IPS-18a (cell line): ENCODE measurements around the gene LRIG1.

ENCODE experiments used
- H3K27ac ChIP-seq: one replicate; pipeline ENCODE4 v1.5.1; 2013; ENCODE audit warnings: low read length
- H3K27me3 ChIP-seq: one replicate; pipeline ENCODE4 v1.6.1; 2013; ENCODE audit warnings: mild to moderate bottlenecking, low read length; ENCODE audit not compliant: control insufficient read depth, insufficient read depth
- H3K36me3 ChIP-seq: one replicate; pipeline ENCODE4 v1.6.1; 2013; ENCODE audit warnings: low read depth, low read length; ENCODE audit not compliant: control insufficient read depth
- H3K4me1 ChIP-seq: one replicate; pipeline ENCODE4 v1.6.1; 2013; ENCODE audit warnings: low read depth, low read length; ENCODE audit not compliant: control insufficient read depth
- H3K4me3 ChIP-seq: one replicate; pipeline ENCODE4 v1.5.1; 2013; ENCODE audit warnings: low read length
- H3K9ac ChIP-seq: one replicate; pipeline ENCODE4 v1.6.1; 2013; ENCODE audit warnings: mild to moderate bottlenecking, low read length, moderate library complexity
- H3K9me3 ChIP-seq: one replicate; pipeline ENCODE4 v1.6.1; 2013; ENCODE audit warnings: low read depth, low read length; ENCODE audit not compliant: control insufficient read depth

The LRIG1 gene

DNA sequence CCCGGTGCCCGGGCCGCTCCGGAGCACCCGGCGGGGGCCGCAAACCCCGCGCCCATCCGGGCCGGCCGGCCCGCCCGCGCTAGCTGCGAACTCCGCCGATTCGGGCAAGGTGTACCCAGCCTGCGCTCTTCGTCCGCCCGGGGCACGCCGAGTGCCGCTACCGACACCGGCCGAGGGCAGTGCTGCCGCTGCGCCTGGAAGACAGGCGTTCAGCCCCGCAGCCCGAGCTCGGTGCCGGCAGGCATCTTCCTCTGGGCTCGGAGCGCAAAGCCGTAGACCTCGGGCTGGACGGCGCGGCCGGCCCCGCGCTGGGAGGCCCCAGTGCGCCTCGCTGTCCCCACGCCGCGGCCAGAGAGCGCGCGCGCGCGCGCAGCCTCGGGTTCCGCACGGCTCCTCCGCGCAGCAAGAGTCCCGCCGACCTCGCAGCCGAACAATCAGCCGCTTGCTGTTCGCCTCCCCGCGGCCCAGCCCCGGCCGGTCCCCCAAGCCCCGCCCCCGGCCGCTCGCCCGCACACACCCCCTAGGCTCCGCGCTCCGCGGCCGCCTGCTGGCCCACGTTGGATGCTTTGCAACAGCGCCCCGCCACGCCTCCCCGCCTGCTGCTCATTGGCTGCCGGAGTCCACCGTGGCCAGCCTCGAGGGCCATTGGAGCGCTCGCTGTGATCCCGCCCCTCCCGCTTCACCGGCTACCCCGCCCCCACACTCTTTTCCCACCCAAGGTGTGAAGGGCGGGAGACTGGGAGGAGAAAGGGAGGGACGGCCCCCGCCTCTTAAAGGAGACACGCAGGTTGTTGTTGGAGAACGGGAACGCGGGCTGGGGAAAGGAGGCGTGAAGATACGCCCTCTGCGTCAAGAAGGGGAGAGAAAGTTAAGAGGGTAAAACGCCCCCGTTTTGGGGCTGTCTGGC, at the start of gene LRIG1:
Gene LRIG1, minus strand, starts transcription at position 447 of the 907 bp plus-strand sequence. CDS start 615 bp downstream, outside the sequence.
- peaks cover 56% of the 10 kb centered on the region for H3K4me1 ChIP-seq
- H3K27ac ChIP-seq: no peak within 1 kb of the TSS
- peak within 1 kb of the TSS; percentile 82 for H3K4me3 ChIP-seq
- no peaks in the 10 kb centered on the region for H3K9me3 ChIP-seq
- no peaks in the 10 kb centered on the region for H3K36me3 ChIP-seq
- peaks cover 5% of the 10 kb centered on the region for H3K27me3 ChIP-seq
- peak within 1 kb of the TSS; percentile 70 for H3K9ac ChIP-seq

DNA sequence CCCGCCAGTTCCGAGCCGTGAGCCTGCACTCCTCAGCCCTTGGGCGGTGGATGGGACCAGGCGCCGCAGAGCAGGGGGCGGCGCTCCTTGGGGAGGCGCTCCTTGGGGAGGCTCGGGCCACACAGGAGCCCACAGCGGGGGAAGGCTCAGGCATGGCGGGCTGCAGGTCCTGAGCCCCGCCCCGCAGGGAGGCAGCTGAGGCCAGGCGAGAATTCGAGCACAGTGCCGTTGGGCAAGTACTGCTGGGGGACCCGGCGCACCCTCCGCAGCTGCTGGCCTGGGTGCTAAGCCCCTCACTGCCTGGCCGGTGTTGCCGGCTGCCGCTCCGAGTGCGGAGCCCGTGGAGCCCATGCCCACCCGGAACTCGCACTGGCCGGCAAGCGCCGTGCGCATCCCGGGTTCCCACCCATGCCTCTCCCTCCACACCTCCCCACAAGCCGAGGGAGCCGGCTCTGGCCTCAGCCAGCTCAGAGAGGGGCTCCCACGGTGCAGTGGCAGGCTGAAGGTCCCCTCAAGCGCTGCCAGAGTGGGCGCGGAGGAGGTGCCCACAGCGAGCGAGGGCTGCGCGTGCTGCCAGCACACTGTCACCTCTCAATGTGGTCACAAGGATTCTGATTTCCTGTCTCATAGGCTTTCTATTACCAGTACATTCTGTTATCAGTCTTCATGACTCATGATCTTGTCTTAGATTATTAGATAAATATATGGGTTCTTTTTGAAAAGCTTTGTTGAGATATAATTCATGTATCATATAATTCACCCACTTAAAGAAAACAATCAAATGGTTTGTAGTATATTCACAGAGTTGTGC, 44.0 kb upstream of the LRIG1 start:
- H3K4me3 ChIP-seq: no peak overlapping the region
- H3K27me3 ChIP-seq: no peaks in the 10 kb centered on the region
- H3K36me3 ChIP-seq: no peaks in the 10 kb centered on the region
- no peaks in the 10 kb centered on the region for H3K4me1 ChIP-seq
- H3K9ac ChIP-seq: no peak overlapping the region
- no peak overlapping the region for H3K27ac ChIP-seq
- no peaks in the 10 kb centered on the region for H3K9me3 ChIP-seq

DNA sequence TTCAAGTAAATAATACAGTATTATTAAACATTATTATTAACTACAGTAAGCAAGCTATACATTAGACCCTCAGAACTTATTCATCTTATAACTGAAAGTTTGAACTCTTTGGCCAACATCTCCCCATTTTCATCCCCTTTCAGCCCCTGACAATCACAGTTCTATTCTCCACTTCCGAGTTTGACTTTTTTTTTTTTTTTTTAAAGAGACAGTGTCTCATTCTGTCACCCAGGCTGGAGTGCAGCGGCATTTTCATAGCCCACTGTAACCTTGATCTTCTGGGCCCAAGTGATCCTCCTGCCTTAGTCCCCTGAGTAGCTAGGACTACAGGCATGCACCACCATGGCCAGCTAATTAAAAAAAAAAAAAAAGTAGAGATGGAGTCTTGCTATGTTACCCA, 41.3 kb upstream of the LRIG1 start:
- H3K4me3 ChIP-seq: no peak overlapping the region
- peaks cover 6% of the 10 kb centered on the region for H3K4me1 ChIP-seq
- no peak overlapping the region for H3K27ac ChIP-seq
- H3K9me3 ChIP-seq: no peaks in the 10 kb centered on the region
- no peaks in the 10 kb centered on the region for H3K36me3 ChIP-seq
- no peaks in the 10 kb centered on the region for H3K27me3 ChIP-seq
- H3K9ac ChIP-seq: no peak overlapping the region

DNA sequence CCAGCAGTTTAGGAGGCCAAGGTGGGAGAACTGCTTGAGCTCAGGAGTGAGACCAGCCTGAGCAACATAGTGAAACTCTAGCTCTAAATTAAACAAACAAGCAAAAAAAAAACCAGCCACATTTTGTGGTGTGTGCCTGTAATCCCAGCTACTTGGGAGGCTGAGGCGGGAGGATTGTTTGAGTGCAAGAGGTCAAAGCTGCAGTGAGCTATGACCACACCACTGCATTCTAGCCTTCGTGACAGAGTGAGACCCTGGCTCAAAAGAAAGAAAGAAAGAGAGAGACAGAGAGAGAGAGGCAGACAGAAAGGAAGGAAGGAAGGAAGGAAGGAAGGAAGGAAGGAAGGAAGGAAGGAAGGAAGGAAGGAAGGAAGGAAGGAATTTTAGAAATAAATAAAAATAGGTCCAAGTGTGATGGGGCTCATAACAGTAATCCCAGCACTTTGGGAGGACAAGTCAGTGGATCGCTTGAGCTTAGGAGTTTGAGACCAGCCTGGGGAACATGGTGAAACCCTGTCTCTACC, 38.7 kb upstream of the LRIG1 start:
- Histone ChIP-seq H3K27ac (no peak overlapping the region), H3K4me3 (no peak overlapping the region), H3K9ac (no peak overlapping the region), H3K4me1 (peaks cover 8% of the 10 kb centered on the region), H3K36me3 (no peaks in the 10 kb centered on the region), H3K9me3 (no peaks in the 10 kb centered on the region), H3K27me3 (peaks cover 2% of the 10 kb centered on the region)

DNA sequence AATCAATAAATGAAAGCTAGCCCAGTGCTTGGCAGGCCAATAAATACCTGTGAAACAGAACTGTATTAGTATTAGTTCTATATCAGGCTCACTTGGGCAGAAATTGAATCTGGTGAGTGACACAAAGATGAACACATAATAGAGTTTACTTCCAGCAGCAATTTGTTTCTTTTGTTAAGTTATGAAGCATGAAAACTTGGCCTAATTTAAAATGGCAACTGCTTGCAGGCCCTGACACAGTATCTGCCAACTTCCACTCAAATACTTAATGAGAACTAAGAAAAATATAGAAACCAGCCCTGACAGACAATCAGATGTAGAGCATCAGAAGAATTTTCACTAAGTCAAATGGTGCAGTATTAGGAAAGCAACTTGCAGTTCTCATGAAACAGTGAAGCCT, 37.6 kb upstream of the LRIG1 start:
- H3K36me3 ChIP-seq: no peaks in the 10 kb centered on the region
- peaks cover 15% of the 10 kb centered on the region for H3K4me1 ChIP-seq
- H3K27ac ChIP-seq: no peak overlapping the region
- peaks cover 5% of the 10 kb centered on the region for H3K27me3 ChIP-seq
- H3K9ac ChIP-seq: no peak overlapping the region
- no peaks in the 10 kb centered on the region for H3K9me3 ChIP-seq
- H3K4me3 ChIP-seq: no peak overlapping the region

GRCh38 chr3:66537735-66538134, 36.9 kb upstream of the LRIG1 start:
- Histone ChIP-seq H3K36me3 (no peaks in the 10 kb centered on the region), H3K27me3 (peaks cover 5% of the 10 kb centered on the region), H3K4me1 (peaks cover 19% of the 10 kb centered on the region), H3K4me3 (no peak overlapping the region), H3K9me3 (no peaks in the 10 kb centered on the region), H3K9ac (no peak overlapping the region), H3K27ac (no peak overlapping the region)

GRCh38 chr3:66536791-66537190, 36.0 kb upstream of the LRIG1 start:
- Histone ChIP-seq H3K4me3 (no peak overlapping the region), H3K9ac (no peak overlapping the region), H3K27me3 (peaks cover 5% of the 10 kb centered on the region), H3K9me3 (no peaks in the 10 kb centered on the region), H3K36me3 (no peaks in the 10 kb centered on the region), H3K4me1 (peaks cover 26% of the 10 kb centered on the region), H3K27ac (no peak overlapping the region)

DNA sequence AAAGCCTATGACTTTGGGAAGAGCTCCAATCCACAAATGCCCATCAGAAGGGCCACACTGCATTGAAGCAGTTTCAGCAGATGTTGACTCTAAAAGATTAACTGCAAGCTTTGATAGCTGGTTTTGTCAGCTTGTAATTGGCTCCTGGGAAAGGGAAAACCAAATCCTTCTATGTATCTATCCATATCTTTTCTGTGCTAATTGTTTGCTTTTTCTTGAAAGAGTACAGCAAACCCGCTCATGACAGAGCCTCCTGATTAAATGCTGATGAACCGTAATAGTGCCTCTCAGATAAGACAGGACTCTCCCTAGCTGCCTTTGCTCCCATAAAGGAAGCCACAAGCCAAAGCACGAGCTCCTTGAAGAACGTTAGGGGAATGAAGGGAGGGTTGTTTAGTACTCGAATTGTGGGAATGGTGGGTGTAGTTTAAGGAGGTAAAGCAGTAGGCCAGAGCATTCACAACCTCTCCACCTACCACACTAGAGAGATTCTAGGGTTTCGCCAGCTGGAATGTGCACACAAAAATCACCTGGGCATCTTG, 33.6 kb upstream of the LRIG1 start:
- Histone ChIP-seq H3K27ac (no peak overlapping the region), H3K4me3 (no peak overlapping the region), H3K4me1 (peaks cover 48% of the 10 kb centered on the region), H3K9ac (no peak overlapping the region), H3K9me3 (no peaks in the 10 kb centered on the region), H3K36me3 (no peaks in the 10 kb centered on the region), H3K27me3 (peaks cover 5% of the 10 kb centered on the region)

- Histone ChIP-seq H3K4me1 (peaks cover 45% of the 10 kb centered on the region), H3K9ac (no peak overlapping the region), H3K9me3 (no peaks in the 10 kb centered on the region), H3K36me3 (no peaks in the 10 kb centered on the region), H3K27me3 (peaks cover 5% of the 10 kb centered on the region), H3K27ac (peak overlapping the region; percentile 15), H3K4me3 (no peak overlapping the region)
Observed at GRCh38 chr3:66532613-66533012, 31.8 kb upstream of the LRIG1 start.

DNA sequence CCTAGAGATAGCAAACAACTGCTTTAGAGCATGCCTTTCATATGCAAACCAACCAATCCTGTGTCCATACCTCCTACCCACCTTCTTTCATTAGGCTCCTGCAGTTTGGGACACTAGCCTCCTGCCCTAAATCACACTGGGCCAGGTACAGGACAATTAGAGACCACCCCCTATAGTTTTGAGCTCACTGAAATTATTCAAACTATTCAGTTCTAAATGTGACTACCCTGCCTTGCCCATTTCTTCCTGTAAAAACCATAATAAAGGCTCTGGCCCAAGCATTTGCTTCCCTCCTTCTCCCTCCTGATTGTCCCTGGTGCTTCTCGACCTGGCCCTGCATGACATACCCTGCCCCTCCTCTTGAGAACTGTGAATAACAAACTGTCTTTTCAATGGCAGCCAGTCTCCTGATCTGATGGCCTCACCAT, 31.4 kb upstream of the LRIG1 start:
- Histone ChIP-seq H3K27ac (no peak overlapping the region), H3K4me3 (peak overlapping the region; percentile 32), H3K9ac (no peak overlapping the region)

GRCh38 chr3:66531256-66531655, 30.4 kb upstream of the LRIG1 start:
- Histone ChIP-seq H3K27me3 (peaks cover 5% of the 10 kb centered on the region), H3K27ac (no peak overlapping the region), H3K4me3 (peak overlapping the region; percentile 32), H3K36me3 (no peaks in the 10 kb centered on the region), H3K9me3 (no peaks in the 10 kb centered on the region), H3K9ac (no peak overlapping the region), H3K4me1 (peaks cover 43% of the 10 kb centered on the region)

More for the DNA sequence above, 31.4 kb upstream of the LRIG1 start:
- H3K4me1 ChIP-seq: peaks cover 43% of the 10 kb centered on the region
- H3K27me3 ChIP-seq: peaks cover 5% of the 10 kb centered on the region
- H3K36me3 ChIP-seq: no peaks in the 10 kb centered on the region
- H3K9me3 ChIP-seq: no peaks in the 10 kb centered on the region
